ENCODE data around the gene CREG2.

The CREG2 gene

GRCh38 chr2:101408925-101409324, 21.6 kb upstream of the CREG2 start:
- no peak for DNase-seq

GRCh38 chr2:101405351-101405899, 18.1 kb upstream of the CREG2 start:
- no peak for DNase-seq

GRCh38 chr2:101403745-101404144, 16.4 kb upstream of the CREG2 start:
- no peak for DNase-seq

- no peak for DNase-seq
These were observed 15.3 kb upstream of the CREG2 start for GRCh38 chr2:101402630-101403029.

- no peak for DNase-seq
These were observed 14.6 kb upstream of the CREG2 start for GRCh38 chr2:101401906-101402305.

- no peak for DNase-seq
These were observed 14.0 kb upstream of the CREG2 start for GRCh38 chr2:101401326-101401665.

- no peak for DNase-seq
These were observed 13.4 kb upstream of the CREG2 start for GRCh38 chr2:101400506-101401325.

- no peak for DNase-seq
These were observed 12.7 kb upstream of the CREG2 start for GRCh38 chr2:101400048-101400447.

GRCh38 chr2:101399021-101399799, 11.9 kb upstream of the CREG2 start:
- DNase-seq, result no peak

GRCh38 chr2:101398116-101398821, 11.0 kb upstream of the CREG2 start:
- DNase-seq, result no peak

- DNase-seq, result no peak
These were observed 9.0 kb upstream of the CREG2 start for GRCh38 chr2:101396316-101396717.

GRCh38 chr2:101395545-101396315, 8.4 kb upstream of the CREG2 start:
- no peak for DNase-seq

- no peak for DNase-seq
These were observed 929 bp upstream of the CREG2 start for GRCh38 chr2:101388232-101388631.

GRCh38 chr2:101386599-101387150, 628 bp downstream of the CREG2 start:
- DNase-seq, result no peak

- DNase-seq, result no peak
These were observed 4.2 kb downstream of the CREG2 start for GRCh38 chr2:101383016-101383541.

- no peak for DNase-seq
These were observed 4.9 kb downstream of the CREG2 start for GRCh38 chr2:101382442-101382841.

- DNase-seq, result no peak
These were observed 6.9 kb downstream of the CREG2 start for GRCh38 chr2:101380376-101380775.

GRCh38 chr2:101379091-101379490, 8.2 kb downstream of the CREG2 start:
- no peak for DNase-seq

GRCh38 chr2:101375653-101376052, 11.7 kb downstream of the CREG2 start:
- no peak for DNase-seq

GRCh38 chr2:101374821-101375561, 12.3 kb downstream of the CREG2 start:
- no peak for DNase-seq

GRCh38 chr2:101372792-101373191, 14.5 kb downstream of the CREG2 start:
- DNase-seq, result no peak
